ENCODE measurements around the gene LUZP4. TPM values are rescaled to one million over a fixed set of nuclear protein-coding genes. Genes with fewer than 3 reads are reported as not detected.

LUZP4 gene
- total RNA-seq, 2 donors from 2014 or later: 10.1 TPM; not detected in 1

DNA sequence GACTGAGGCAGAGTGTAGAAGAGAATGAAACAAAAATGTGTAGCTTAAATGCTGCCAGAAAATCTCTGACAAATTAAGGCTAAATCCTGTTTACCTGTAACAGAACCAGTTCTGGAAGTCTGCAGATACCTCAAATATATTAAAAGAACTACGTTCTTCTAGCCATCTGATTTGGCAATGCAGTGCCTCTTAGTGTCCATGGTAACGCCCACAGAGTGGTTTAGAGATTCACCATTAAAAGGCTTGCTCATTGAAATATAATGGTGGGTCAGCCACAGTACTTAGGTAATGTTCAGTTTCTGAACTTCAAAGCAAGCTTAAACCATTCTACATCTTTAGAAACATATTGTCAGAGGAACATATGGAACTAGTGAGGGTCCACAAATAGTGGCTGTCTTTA lies 23.2 kb upstream of the LUZP4 start:
- DNase-seq (ENCODE audit: low spot score): no peak
- 56% methylated on average over 2 of the region's 2 CpGs for WGBS
- TF ChIP-seq POLR2A (IDR thresholded peaks at IDR 0.05): no peak

DNA sequence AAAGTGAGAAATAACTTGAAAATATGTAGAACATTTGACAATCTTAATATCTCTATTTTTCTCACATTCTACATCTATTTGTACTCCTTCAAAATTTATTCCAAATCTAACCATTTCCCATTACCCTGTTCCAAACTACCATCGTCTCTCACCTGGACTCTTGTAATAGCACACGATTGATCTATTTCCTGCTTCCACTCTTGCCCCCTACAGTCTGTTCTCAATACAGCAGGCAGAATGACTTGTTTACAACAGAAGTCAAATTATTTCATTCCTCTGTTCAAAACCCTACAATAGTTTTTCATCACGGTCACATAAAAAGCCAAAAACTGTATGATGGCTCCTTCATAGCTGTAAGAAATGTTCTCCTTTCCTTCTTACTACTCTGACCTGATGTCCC lies 21.1 kb upstream of the LUZP4 start:
- Histone ChIP-seq H3K36me3 (no peaks in the 10 kb centered on the region), H3K27ac (no peak overlapping the region), H3K27me3 (replicated peaks; ENCODE audit: insufficient read depth) (no peaks in the 10 kb centered on the region), H3K9me3 (no peaks in the 10 kb centered on the region), H3K4me1 (replicated peaks) (no peaks in the 10 kb centered on the region), H3K4me3 (no peak overlapping the region)
- WGBS: 55% methylated on average over 3 of the region's 3 CpGs
- intact Hi-C loops (cut with DNase I): no loop called here
- TF ChIP-seq POLR2A (IDR thresholded peaks at IDR 0.05) (no peak), POLR2AphosphoS5 (IDR thresholded peaks at IDR 0.05) (no peak)
- TF ChIP-seq, protein P1, sequence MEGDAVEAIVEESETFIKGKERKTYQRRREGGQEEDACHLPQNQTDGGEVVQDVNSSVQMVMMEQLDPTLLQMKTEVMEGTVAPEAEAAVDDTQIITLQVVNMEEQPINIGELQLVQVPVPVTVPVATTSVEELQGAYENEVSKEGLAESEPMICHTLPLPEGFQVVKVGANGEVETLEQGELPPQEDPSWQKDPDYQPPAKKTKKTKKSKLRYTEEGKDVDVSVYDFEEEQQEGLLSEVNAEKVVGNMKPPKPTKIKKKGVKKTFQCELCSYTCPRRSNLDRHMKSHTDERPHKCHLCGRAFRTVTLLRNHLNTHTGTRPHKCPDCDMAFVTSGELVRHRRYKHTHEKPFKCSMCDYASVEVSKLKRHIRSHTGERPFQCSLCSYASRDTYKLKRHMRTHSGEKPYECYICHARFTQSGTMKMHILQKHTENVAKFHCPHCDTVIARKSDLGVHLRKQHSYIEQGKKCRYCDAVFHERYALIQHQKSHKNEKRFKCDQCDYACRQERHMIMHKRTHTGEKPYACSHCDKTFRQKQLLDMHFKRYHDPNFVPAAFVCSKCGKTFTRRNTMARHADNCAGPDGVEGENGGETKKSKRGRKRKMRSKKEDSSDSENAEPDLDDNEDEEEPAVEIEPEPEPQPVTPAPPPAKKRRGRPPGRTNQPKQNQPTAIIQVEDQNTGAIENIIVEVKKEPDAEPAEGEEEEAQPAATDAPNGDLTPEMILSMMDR (IDR thresholded peaks at IDR 0.05): no peak
- DNase-seq (ENCODE audit: low spot score): no peak

More for the DNA sequence above, 23.2 kb upstream of the LUZP4 start:
- Histone ChIP-seq H3K27ac (no peak overlapping the region), H3K27me3 (replicated peaks; ENCODE audit: insufficient read depth) (no peaks in the 10 kb centered on the region), H3K9me3 (no peaks in the 10 kb centered on the region), H3K36me3 (no peaks in the 10 kb centered on the region), H3K4me1 (replicated peaks) (no peaks in the 10 kb centered on the region), H3K4me3 (no peak overlapping the region)
- intact Hi-C loops (cut with DNase I): no loop called here

DNA sequence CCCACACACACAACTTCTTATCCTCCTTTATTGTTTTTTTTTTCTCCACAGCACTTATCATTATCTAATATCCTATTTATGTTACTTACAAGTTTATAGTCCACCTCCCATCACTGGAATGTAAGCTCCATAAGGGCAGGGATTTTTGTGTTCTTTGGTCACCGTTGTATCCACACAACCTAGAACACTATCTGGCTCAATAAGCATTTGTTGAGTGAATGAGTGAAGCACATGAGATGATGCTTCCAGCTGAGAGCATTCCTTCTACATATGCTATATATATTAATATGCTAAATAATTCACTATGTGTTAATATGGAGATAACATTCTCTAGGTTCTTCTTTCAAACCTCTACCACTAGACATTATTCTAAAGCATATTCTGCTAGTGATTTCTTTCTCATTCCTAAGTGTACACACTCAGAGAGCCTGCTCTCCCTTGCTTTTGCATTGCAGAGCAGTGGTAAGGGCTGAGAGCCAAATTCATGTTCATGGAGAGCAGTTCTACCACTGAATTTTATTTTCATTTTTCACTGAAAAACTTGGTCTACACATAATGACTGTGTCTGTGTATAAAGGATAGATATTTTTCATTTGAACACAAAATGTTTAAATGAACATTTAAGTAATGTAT lies 20.3 kb upstream of the LUZP4 start:
- Histone ChIP-seq H3K4me1 (replicated peaks) (no peaks in the 10 kb centered on the region), H3K27ac (no peak overlapping the region), H3K9me3 (no peaks in the 10 kb centered on the region), H3K36me3 (no peaks in the 10 kb centered on the region), H3K4me3 (no peak overlapping the region), H3K27me3 (replicated peaks; ENCODE audit: insufficient read depth) (no peaks in the 10 kb centered on the region)
- DNase-seq (ENCODE audit: low spot score): no peak
- 88% methylated on average over 1 of the region's 1 CpG for WGBS
- intact Hi-C loops (cut with DNase I): no loop called here
- TF ChIP-seq POLR2A (IDR thresholded peaks at IDR 0.05) (no peak), POLR2AphosphoS5 (IDR thresholded peaks at IDR 0.05) (no peak)
- TF ChIP-seq, protein P1 (IDR thresholded peaks at IDR 0.05): no peak

DNA sequence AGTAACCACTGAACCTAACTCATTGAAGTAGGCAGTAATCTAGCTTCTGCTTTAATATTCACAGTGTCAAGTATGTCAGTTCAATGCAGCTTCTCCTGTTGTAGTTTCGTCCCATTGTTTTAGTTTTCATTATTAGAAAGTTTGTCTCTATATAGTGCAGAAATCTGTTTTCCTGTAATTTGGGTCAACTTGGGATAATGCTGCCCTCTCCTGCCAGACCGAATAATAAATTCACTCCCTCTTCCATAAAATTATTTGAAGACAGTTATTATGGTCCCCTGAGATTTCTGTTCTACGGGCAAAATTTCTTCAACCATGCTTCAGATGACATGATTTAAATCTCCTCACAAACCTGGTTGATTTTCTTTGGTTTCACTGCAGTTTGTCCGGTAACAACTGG lies 4.6 kb upstream of the LUZP4 start:
- H3K27me3 ChIP-seq (replicated peaks; ENCODE audit: insufficient read depth): no peaks in the 10 kb centered on the region
- no peak overlapping the region for H3K27ac ChIP-seq
- H3K4me3 ChIP-seq: no peak overlapping the region
- intact Hi-C loops (cut with DNase I): loop anchor here (5.0 kb wide), 1 partner anchor 58 kb away; no protein-coding TSS in a partner anchor
- no peak for DNase-seq (ENCODE audit: low spot score)
- H3K9me3 ChIP-seq: no peaks in the 10 kb centered on the region
- TF ChIP-seq, protein P1 (IDR thresholded peaks at IDR 0.05): peak in 1 of 4 experiments; percentile 20
- no peak for TF ChIP-seq POLR2AphosphoS5 (IDR thresholded peaks at IDR 0.05)
- no peaks in the 10 kb centered on the region for H3K36me3 ChIP-seq
- WGBS: 8% methylated on average over 4 of the region's 4 CpGs
- no peaks in the 10 kb centered on the region for H3K4me1 ChIP-seq (replicated peaks)

DNA sequence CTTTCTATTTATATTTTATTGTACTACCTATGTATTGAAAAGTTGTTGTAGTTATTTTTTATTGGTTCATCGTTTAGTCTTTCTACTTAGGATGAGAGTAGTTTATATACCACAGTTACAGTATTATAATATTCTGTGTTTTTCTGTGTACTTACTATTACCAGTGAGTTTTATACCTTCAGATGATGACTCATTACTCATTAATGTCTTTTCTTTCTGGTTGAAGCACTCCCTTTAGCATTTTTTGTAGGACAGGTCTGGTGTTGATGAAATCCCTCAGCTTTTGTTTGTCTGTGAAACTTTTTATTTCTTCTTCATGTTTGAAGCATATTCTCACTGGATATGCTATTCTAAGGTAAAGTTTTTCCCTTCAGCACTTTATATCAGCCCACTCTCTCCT lies 7.7 kb downstream of the LUZP4 start:
- Histone ChIP-seq H3K9me3 (no peaks in the 10 kb centered on the region), H3K27ac (no peak overlapping the region), H3K4me3 (no peak overlapping the region), H3K4me1 (replicated peaks) (no peaks in the 10 kb centered on the region), H3K36me3 (no peaks in the 10 kb centered on the region), H3K27me3 (replicated peaks; ENCODE audit: insufficient read depth) (no peaks in the 10 kb centered on the region)
- intact Hi-C loops (cut with DNase I): no loop called here
- WGBS: 50% methylated on average over 1 of the region's 1 CpG
- no peak for DNase-seq (ENCODE audit: low spot score)
- no peak for TF ChIP-seq POLR2AphosphoS5 (IDR thresholded peaks at IDR 0.05)
- TF ChIP-seq, protein P1 (IDR thresholded peaks at IDR 0.05): no peak
- no peak for TF ChIP-seq POLR2A (IDR thresholded peaks at IDR 0.05)

All from prostate gland (tissue), 2 donors.